Effector CD8-positive, alpha-beta T cell (primary cell): ENCODE data around the gene EYA4.

Experiments
- DNase-seq: peaks from one replicate; lab custom pipeline; 2025; lab: John Stamatoyannopoulos, UW

Gene EYA4

GRCh38 chr6:133289733-133290306, 48.7 kb downstream of the EYA4 start:
- DNase-seq: no peak

GRCh38 chr6:133290930-133291329, 49.8 kb downstream of the EYA4 start:
- no peak for DNase-seq

- no peak for DNase-seq
Measured at GRCh38 chr6:133291671-133292070, 50.5 kb downstream of the EYA4 start.

- DNase-seq: no peak
Measured at GRCh38 chr6:133297657-133298056, 56.5 kb downstream of the EYA4 start.

GRCh38 chr6:133298335-133298734, 57.2 kb downstream of the EYA4 start:
- no peak for DNase-seq

GRCh38 chr6:133298801-133299200, 57.6 kb downstream of the EYA4 start:
- DNase-seq: no peak

GRCh38 chr6:133300896-133301295, 59.7 kb downstream of the EYA4 start:
- DNase-seq: no peak

- no peak for DNase-seq
Measured at GRCh38 chr6:133301835-133302234, 60.7 kb downstream of the EYA4 start.

GRCh38 chr6:133306931-133307330, 65.8 kb downstream of the EYA4 start:
- no peak for DNase-seq

GRCh38 chr6:133309579-133309978, 68.4 kb downstream of the EYA4 start:
- DNase-seq: no peak

GRCh38 chr6:133312006-133312405, 70.8 kb downstream of the EYA4 start:
- DNase-seq: no peak

- no peak for DNase-seq
Measured at GRCh38 chr6:133313068-133313467, 71.9 kb downstream of the EYA4 start.

GRCh38 chr6:133314947-133315346, 73.8 kb downstream of the EYA4 start:
- no peak for DNase-seq

GRCh38 chr6:133315811-133316210, 74.7 kb downstream of the EYA4 start:
- DNase-seq: no peak

GRCh38 chr6:133317704-133318103, 76.5 kb downstream of the EYA4 start:
- no peak for DNase-seq

- DNase-seq: no peak
Measured at GRCh38 chr6:133326584-133326983, 85.4 kb downstream of the EYA4 start.

GRCh38 chr6:133333852-133334251, 92.7 kb downstream of the EYA4 start:
- no peak for DNase-seq

- no peak for DNase-seq
Measured at GRCh38 chr6:133337308-133337707, 96.2 kb downstream of the EYA4 start.

GRCh38 chr6:133339543-133340384, 98.6 kb downstream of the EYA4 start:
- DNase-seq: no peak

- no peak for DNase-seq
Measured at GRCh38 chr6:133340557-133340956, 99.4 kb downstream of the EYA4 start.

GRCh38 chr6:133341607-133342158, 100.5 kb downstream of the EYA4 start:
- DNase-seq: no peak

- no peak for DNase-seq
Measured at GRCh38 chr6:133343220-133343619, 102.1 kb downstream of the EYA4 start.

GRCh38 chr6:133348846-133349245, 107.7 kb downstream of the EYA4 start:
- DNase-seq: no peak
